Superior temporal gyrus (tissue), 1 donor: ENCODE results near the gene VIPR1.

Experiments used
- DNase-seq: peaks from one replicate; pipeline ENCODE4 v3.0.0-alpha.2; 2016; ENCODE audit errors: extremely low spot score

The VIPR1 gene

GRCh38 chr3:42493126-42493797 is 9.2 kb upstream of the VIPR1 start:
- DNase-seq: no peak

GRCh38 chr3:42493798-42494151 is 8.7 kb upstream of the VIPR1 start:
- no peak for DNase-seq

- DNase-seq: no peak
Observed at GRCh38 chr3:42495393-42495792, 7.0 kb upstream of the VIPR1 start.

GRCh38 chr3:42497009-42497731 is 5.3 kb upstream of the VIPR1 start:
- no peak for DNase-seq

- no peak for DNase-seq
Observed at GRCh38 chr3:42498034-42498433, 4.4 kb upstream of the VIPR1 start.

GRCh38 chr3:42498791-42499477 is 3.5 kb upstream of the VIPR1 start:
- peak; percentile 64 for DNase-seq

GRCh38 chr3:42499478-42499871 is 3.0 kb upstream of the VIPR1 start:
- no peak for DNase-seq

- DNase-seq: no peak
Observed at GRCh38 chr3:42500091-42500490, 2.4 kb upstream of the VIPR1 start.

GRCh38 chr3:42500909-42501308 is 1.5 kb upstream of the VIPR1 start:
- DNase-seq: no peak

GRCh38 chr3:42501321-42501680 is 1.1 kb upstream of the VIPR1 start:
- DNase-seq: no peak

GRCh38 chr3:42501681-42502428 is 588 bp upstream of the VIPR1 start:
- DNase-seq: peak; percentile 60

GRCh38 chr3:42503251-42503924 is 945 bp downstream of the VIPR1 start:
- no peak for DNase-seq

GRCh38 chr3:42503957-42504333 is 1.5 kb downstream of the VIPR1 start:
- DNase-seq: no peak

- no peak for DNase-seq
Observed at GRCh38 chr3:42504334-42505127, 2.1 kb downstream of the VIPR1 start.

GRCh38 chr3:42505128-42505848 is 2.8 kb downstream of the VIPR1 start:
- DNase-seq: no peak

GRCh38 chr3:42505849-42506410 is 3.5 kb downstream of the VIPR1 start:
- no peak for DNase-seq

- DNase-seq: no peak
Observed at GRCh38 chr3:42507252-42507651, 4.8 kb downstream of the VIPR1 start.

- no peak for DNase-seq
Observed at GRCh38 chr3:42507761-42508335, 5.4 kb downstream of the VIPR1 start.

- DNase-seq: no peak
Observed at GRCh38 chr3:42508562-42508961, 6.1 kb downstream of the VIPR1 start.

GRCh38 chr3:42509111-42509510 is 6.7 kb downstream of the VIPR1 start:
- DNase-seq: no peak
